ENCODE measurements around the gene RSPH9. TPM values are rescaled to one million over a fixed set of nuclear protein-coding genes. Genes with fewer than 3 reads are reported as not detected.

RSPH9 gene
- total RNA-seq, 4 donors from 2014 or later: 0.17 to 0.34 TPM; not detected in 2

DNA sequence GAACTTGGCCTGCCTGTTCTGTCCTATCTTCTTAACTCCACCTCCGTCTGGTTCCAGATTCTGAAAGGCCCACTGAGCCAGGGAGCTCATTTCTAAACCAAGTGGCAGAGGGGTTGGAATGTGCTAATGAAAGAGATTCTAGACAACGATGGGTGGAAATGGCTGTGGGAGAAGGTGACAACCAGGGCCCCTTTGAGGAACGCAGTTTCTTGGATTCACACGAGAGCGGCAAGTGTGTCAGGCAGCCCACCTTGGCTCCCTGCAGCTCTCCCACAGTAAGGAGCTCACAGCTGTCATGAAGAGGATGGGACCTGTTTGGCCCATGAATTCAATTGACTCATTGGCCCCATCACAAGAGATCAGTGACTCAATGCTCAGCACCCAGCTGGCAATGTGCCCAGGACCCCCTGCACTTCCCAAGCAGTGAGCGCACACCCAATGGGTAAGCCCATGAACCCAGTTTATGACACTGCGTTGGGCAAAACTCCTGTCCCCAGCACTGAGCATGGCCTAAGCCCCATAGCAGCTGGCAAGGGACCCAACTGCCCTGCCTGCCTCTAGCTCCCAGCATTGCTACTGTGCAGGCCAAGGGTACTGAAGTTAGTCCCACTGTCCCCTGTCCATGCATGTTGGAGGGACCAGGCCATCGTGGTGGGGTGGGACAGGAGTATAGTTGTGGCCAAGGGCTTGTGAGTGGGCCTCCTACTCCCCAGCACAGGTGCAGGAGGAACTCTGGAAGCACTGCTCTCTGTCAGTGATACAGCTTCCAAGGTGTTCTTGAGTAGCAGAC is 26.4 kb downstream of the RSPH9 start:
- Histone ChIP-seq H3K4me1 (peaks cover 32 to 59% (median 53%) of the 10 kb centered on the region in 4 donors), H3K4me3 (no peak overlapping the region), H3K36me3 (peaks cover 29 to 65% (median 56%) of the 10 kb centered on the region in 4 donors), H3K27ac (replicated peaks in 1 of 4) (peak overlapping the region in 3 of 4 donors; percentile 10 to 53 (median 25)), H3K9me3 (no peaks in the 10 kb centered on the region), H3K27me3 (no peaks in the 10 kb centered on the region)
- 90% methylated on average over 8 of the region's 8 CpGs for WGBS
- intact Hi-C loops (cut with DNase I): no loop called here
- no peak for DNase-seq (ENCODE audit: extremely low spot score)
- TF ChIP-seq POLR2A (IDR thresholded peaks at IDR 0.05; ENCODE audit: low read depth) (no peak), CTCF (IDR thresholded peaks at IDR 0.05) (no peak), POLR2AphosphoS5 (IDR thresholded peaks at IDR 0.05) (no peak), EP300 (IDR thresholded peaks at IDR 0.05) (no peak)

DNA sequence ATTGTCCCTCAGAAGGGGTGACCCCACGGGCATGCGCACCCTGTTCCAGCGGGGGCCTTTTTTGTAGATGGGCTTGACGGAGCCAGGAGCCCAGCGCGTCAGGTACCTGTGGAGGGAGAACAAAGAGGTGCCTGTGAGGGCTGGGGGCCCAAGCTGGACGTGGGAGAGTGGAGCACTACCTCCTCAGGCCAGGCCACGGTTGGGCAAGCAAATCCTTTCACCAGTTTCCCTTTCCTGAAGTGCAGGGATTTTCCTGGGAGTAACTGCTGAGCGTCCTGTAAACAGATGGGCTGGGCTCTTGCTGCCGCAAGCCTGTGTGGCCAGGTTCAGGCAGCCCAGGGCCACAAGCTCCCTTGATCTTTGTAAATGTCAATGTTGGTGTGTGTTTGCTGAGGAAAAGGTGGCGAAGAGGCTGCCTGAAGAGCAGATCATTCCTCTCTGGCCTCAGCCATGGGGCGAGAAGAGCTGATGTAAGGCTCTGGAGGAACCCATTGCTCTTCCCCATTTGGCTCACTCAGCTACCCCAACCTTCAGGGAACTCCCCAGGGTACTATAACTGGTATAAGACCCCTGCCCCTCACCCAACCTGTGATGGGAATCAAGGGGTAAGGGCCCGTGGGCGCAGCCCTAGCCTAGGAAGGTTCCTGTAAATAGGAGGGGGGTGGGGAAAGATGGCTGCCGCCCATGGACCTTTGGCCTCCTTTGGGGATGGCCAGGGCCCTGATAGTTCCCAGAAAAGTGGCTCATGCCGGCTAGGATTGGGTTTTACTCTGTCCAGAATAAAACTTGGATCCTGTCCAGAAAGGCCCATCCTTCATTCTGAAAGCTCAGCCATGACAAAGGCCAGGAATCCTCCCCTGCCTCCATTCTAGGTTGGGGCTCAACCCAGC is 27.2 kb downstream of the RSPH9 start:
- Histone ChIP-seq H3K4me1 (peaks cover 32 to 57% (median 51%) of the 10 kb centered on the region in 4 donors), H3K36me3 (peaks cover 36 to 73% (median 64%) of the 10 kb centered on the region in 4 donors), H3K27me3 (no peaks in the 10 kb centered on the region), H3K27ac (replicated peaks in 1 of 4) (peak overlapping the region in 3 of 4 donors; percentile 10 to 53 (median 25)), H3K4me3 (no peak overlapping the region), H3K9me3 (no peaks in the 10 kb centered on the region)
- no peak for DNase-seq (ENCODE audit: extremely low spot score)
- WGBS: 81% methylated on average over 16 of the region's 16 CpGs
- intact Hi-C loops (cut with DNase I): no loop called here
- no peak for TF ChIP-seq EP300 (IDR thresholded peaks at IDR 0.05)

DNA sequence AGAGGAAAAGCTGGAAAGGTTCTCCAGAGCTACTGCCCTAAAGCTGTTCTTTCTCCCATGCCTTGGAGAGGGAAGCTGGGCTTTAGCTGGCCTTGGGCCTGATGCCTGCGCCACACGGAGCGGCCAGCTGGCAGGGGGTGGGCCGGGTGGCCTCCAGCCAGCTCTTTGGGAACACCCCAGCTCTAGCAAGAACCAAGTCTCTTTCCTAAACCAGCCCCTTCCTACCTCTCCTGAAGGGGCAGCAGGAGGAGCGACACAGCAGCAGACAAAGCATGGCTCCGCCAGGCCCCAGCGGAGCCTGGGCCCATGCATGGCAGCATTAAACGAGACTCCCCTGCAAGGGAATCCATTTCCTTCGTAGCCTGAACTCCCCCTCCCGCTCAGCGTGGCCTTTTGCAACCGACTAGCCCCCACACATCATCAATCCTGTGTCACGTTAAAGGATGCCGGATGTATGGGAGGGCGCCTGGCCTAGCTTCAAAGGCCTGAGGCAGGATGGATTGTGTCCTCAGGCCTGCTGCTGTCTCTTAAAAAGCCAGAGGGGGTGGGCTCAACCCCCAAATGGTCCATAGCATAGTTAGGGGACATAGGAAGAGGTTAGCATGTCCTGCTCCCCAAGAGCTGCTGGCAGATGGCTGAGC is 28.7 kb downstream of the RSPH9 start:
- DNase-seq (ENCODE audit: extremely low spot score): no peak
- intact Hi-C loops (cut with DNase I): no loop called here
- Histone ChIP-seq H3K4me3 (no peak overlapping the region), H3K27ac (replicated peaks in 1 of 4) (peak overlapping the region in 3 of 4 donors; percentile 2 to 53 (median 24)), H3K27me3 (no peaks in the 10 kb centered on the region), H3K36me3 (peaks cover 51 to 88% (median 79%) of the 10 kb centered on the region in 4 donors), H3K4me1 (peaks cover 19 to 42% (median 36%) of the 10 kb centered on the region in 4 donors), H3K9me3 (no peaks in the 10 kb centered on the region)
- no peak for TF ChIP-seq EP300 (IDR thresholded peaks at IDR 0.05)
- TF ChIP-seq POLR2AphosphoS5 (IDR thresholded peaks at IDR 0.05): no peak
- no peak for TF ChIP-seq CTCF (IDR thresholded peaks at IDR 0.05)
- no peak for TF ChIP-seq POLR2A (IDR thresholded peaks at IDR 0.05; ENCODE audit: low read depth)
- 79% methylated on average over 12 of the region's 15 CpGs for WGBS

GRCh38 chr6:43674291-43674690 is 29.5 kb downstream of the RSPH9 start:
- Histone ChIP-seq H3K36me3 (peaks cover 56 to 96% (median 87%) of the 10 kb centered on the region in 4 donors), H3K4me3 (no peak overlapping the region), H3K9me3 (no peaks in the 10 kb centered on the region), H3K4me1 (peaks cover 11 to 35% (median 28%) of the 10 kb centered on the region in 4 donors), H3K27ac (replicated peaks in 1 of 4) (no peak overlapping the region), H3K27me3 (no peaks in the 10 kb centered on the region)
- intact Hi-C loops (cut with DNase I): no loop called here
- DNase-seq (ENCODE audit: extremely low spot score): no peak
- WGBS: 94% methylated on average over 2 of the region's 2 CpGs
- TF ChIP-seq CTCF (IDR thresholded peaks at IDR 0.05) (no peak), POLR2A (IDR thresholded peaks at IDR 0.05; ENCODE audit: low read depth) (no peak), POLR2AphosphoS5 (IDR thresholded peaks at IDR 0.05) (no peak), EP300 (IDR thresholded peaks at IDR 0.05) (no peak)

All from esophagus muscularis mucosa (tissue), 4 donors.